Heart left ventricle (tissue), 13 donors: ENCODE data around the gene SALL1.

ENCODE experiments used
- POLR2A ChIP-seq, 2 donors: fragments of 450-650 bp; IDR thresholded peaks; one replicate each; pipeline ENCODE4 v1.6.1; 2017; ENCODE audit warnings: antibody characterized with exemption in 2 of 2, mild to moderate bottlenecking in 2 of 2, moderate library complexity in 2 of 2
- TF ChIP-seq, protein P1 (sequence below), 12 donors: fragments of 200-600 bp; sonication (generic) in 4 of 12; IDR thresholded peaks; one replicate each; pipeline versions ENCODE4 v1.5.0 to v1.8.0; 2018 to 2022; ENCODE audit warnings: antibody characterized with exemption in 12 of 12, mild to moderate bottlenecking in 5 of 12
- donor health status: ischemic (EF 13 %, LVEDD 7.1; RV severe dilation, severe dysfunction).
- donor health status: DM: no; HTN: yes; CAD: no.
- donor health status: DM: no; HTN: no; CAD: no.
- donor health status: ischemic (EF 25% LVEDD 6.9; RV normal size, moderate dysfunction).
- donor health status: ischemic (EF 25% LVEDD 5.7; RV mildly dilated, moderate dysfunction).
- donor health status: ischemic (EF 35%, LVEDD 5.7; RV mildly dilated, moderate dysfunction).
- donor health status: nonischemic (EF 11% LVEDD 7.7; RV severe dilation, severe dysfunction).
- donor health status: DM: yes; HTN: yes; CAD: no.
- donor health status: PGD.
- donor health status: ischemic (EF 29% LVEDD 5.4; RV normal size, mild dysfunction).
- donor health status: nonischemic (EF 23%, LVEDD 6.1; RV moderate dilation, normal function).

DNA sequence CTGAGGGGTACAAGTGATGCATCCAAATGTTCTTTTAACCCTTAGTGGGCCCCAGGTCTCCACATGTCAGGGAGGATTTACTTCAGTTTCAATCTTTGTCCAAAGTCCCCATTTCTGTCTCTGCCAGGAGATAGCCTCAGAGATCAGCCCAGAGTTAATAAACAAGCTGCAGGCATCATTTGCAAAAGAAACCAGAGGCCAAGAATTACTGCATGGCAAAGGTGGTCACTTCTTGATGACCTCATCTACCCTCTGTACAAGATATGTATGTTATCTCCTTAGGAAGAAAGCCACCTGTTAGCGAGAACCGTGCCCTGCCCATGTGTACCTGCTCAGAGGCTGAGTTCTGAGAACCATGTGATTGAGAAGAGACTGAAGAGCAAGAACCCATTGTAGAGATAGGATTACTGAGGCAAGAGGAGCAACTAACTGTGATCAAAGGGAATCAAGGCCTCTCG, 40.3 kb downstream of the SALL1 start:
- no peak for TF ChIP-seq POLR2A (IDR thresholded peaks at IDR 0.05)
- TF ChIP-seq, protein P1, sequence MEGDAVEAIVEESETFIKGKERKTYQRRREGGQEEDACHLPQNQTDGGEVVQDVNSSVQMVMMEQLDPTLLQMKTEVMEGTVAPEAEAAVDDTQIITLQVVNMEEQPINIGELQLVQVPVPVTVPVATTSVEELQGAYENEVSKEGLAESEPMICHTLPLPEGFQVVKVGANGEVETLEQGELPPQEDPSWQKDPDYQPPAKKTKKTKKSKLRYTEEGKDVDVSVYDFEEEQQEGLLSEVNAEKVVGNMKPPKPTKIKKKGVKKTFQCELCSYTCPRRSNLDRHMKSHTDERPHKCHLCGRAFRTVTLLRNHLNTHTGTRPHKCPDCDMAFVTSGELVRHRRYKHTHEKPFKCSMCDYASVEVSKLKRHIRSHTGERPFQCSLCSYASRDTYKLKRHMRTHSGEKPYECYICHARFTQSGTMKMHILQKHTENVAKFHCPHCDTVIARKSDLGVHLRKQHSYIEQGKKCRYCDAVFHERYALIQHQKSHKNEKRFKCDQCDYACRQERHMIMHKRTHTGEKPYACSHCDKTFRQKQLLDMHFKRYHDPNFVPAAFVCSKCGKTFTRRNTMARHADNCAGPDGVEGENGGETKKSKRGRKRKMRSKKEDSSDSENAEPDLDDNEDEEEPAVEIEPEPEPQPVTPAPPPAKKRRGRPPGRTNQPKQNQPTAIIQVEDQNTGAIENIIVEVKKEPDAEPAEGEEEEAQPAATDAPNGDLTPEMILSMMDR (IDR thresholded peaks at IDR 0.05), result no peak
